Loucy (cell line): ENCODE data around the gene DCPS.

ENCODE experiments used
- CTCF ChIP-seq: fragments of 200-600 bp; sonication (generic); conservative IDR thresholded peaks from 2 replicates; pipeline ENCODE4 v1.5.1; 2014; ENCODE audit warnings: mild to moderate bottlenecking, antibody characterized with exemption, low read length
- EZH2phosphoT487 ChIP-seq: fragments of 200-600 bp; IDR thresholded peaks from 2 replicates; pipeline ENCODE4 v1.6.1; 2018; ENCODE audit warnings: antibody characterized with exemption, mild to moderate bottlenecking, moderate library complexity, borderline replicate concordance

- TF ChIP-seq CTCF (no peak), EZH2phosphoT487 (no peak)
These were observed 14.9 kb downstream of the DCPS start for GRCh38 chr11:126318574-126319373.
